ENCODE results near the gene PLCB4.

- TF ChIP-seq CTCF (tag by site-specific recombination; IDR thresholded peaks at IDR 0.05), result no peak
- no peak for TF ChIP-seq ZNF146 (tag by site-specific recombination; IDR thresholded peaks at IDR 0.05)
- TF ChIP-seq ZNF266 (tag by site-specific recombination; IDR thresholded peaks at IDR 0.05; ENCODE audit: low read depth), result no peak
- TF ChIP-seq ZBTB44 (tag by site-specific recombination; IDR thresholded peaks at IDR 0.05), result no peak
- no peak for TF ChIP-seq MEIS1 (CRISPR knock-in tag; IDR thresholded peaks at IDR 0.05; ENCODE audit: borderline replicate concordance)
- TF ChIP-seq ZBTB1 (tag by site-specific recombination; IDR thresholded peaks at IDR 0.05), result no peak
- TF ChIP-seq PBX3 (CRISPR knock-in tag; IDR thresholded peaks at IDR 0.05), result no peak
- no peak for TF ChIP-seq ZXDB (tag by site-specific recombination; IDR thresholded peaks at IDR 0.05)
- no peak for TF ChIP-seq ZNF792 (tag by site-specific recombination; IDR thresholded peaks at IDR 0.05)
- TF ChIP-seq ELK4 (IDR thresholded peaks at IDR 0.05; ENCODE audit: borderline replicate concordance, low read depth, low read length), result no peak
- TF ChIP-seq ZNF768 (tag by site-specific recombination; IDR thresholded peaks at IDR 0.05), result no peak
- TF ChIP-seq ZNF404 (tag by site-specific recombination; IDR thresholded peaks at IDR 0.05), result no peak
- no peak for TF ChIP-seq TSHZ1 (tag by site-specific recombination; IDR thresholded peaks at IDR 0.05; ENCODE audit: borderline replicate concordance)
These were observed 260.6 kb downstream of the PLCB4 start for GRCh38 chr20:9329355-9330101.

Data from HEK293 (cell line).